Iris pigment epithelial cell (primary cell): ENCODE data around the gene UBE2L3.

Experiments used
- DNase-seq: peaks from one replicate; pipeline ENCODE4 v3.0.0-alpha.2; 2011; ENCODE audit warnings: low read depth

Gene UBE2L3

DNA sequence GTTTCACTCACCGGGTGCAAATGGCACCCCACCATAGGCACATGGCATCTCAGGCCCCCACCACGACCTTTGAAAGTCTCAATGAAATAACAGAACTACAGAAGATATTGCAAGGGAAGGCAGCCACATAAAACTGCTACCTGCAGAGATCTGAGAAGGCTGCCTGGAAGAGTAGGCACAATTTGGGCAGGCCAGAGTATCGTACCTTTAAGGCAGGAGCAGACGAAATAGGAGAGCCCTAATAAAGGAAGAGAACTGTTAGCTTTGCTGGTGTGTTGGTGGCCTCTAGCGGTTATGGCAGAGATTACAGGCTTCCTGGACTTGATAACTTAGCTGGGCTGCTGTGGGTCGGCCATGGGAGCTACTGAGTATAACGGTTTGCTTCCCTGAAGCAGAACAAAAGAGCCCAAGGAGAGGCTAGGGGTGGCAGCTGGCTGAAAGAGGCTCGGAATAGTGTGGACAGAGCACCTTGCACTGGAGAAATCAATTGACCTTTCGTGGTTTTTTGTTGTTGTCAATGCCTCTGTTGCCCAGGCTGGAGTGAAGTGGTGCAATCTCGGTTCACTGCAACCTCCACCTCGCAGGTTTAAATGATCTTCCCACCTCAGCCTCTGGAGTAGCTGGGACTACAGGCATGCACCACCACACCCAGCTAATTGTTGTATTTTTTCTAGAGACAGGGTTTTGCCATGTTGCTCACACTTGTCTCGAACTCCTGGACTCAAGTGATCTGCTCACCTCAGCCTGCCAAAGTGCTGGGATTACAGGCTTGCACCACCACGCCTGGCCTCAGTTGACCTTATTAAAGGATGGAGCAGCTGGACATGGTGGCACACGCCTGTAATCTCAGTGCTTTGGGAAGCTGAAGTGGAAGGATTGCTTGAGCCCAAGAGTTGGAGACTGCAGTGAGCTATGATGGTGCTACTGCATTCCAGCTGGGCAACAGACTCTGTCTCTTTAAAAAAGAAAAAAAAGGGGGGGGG lies 79.4 kb downstream of the UBE2L3 start:
- DNase-seq = peak; percentile 63

DNA sequence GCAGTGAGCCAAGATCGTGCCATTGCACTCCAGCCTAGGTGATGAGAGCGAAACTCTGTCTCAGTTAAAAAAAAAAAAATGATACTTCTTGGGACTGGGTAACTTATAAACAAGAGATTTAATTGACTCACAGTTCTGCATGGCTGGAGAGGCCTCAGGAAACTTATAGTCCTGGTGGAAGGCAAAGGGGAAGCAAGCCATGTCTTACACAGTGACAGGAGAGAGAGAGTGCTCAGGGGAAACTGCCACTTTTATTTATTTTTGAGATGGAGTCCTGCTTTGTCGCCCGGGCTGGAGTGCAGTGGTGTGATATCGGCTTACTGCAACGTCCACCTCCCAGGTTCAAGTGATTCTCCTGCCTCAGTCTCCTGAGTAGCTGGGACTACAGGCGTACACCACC lies 82.8 kb downstream of the UBE2L3 start:
- DNase-seq = no peak

DNA sequence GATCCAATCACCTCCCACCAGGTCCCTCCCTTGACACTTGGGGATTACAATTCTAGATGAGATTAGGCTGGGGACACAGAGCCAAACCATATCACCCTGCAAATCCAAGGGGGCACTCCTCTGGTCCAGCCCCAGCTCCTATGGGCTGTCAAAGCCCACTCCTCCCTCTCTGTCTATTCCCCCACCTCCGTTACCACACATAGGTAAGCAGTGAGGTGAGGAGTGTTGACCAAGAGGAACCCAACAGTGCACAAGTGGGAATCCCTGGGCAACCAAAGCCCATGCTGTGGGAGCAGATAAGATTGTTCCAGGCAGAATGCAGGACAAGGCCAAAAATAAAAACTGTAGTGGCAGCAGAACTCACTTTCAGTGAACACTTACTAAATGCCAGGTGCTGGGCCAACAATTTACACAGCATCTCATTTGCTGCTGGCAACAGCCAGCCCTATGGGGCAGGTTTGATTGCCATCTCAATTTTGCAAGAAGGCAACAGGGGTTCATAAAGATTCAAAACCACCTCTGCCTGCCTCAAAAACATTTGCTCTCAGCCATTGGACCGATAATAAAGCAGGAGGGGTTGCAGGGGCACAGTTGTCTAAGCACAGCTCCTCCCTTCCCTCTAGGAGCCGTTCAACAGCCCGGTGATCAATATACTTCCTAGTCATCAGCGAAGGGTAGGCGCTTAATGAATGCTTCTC lies 83.5 kb downstream of the UBE2L3 start:
- no peak for DNase-seq

DNA sequence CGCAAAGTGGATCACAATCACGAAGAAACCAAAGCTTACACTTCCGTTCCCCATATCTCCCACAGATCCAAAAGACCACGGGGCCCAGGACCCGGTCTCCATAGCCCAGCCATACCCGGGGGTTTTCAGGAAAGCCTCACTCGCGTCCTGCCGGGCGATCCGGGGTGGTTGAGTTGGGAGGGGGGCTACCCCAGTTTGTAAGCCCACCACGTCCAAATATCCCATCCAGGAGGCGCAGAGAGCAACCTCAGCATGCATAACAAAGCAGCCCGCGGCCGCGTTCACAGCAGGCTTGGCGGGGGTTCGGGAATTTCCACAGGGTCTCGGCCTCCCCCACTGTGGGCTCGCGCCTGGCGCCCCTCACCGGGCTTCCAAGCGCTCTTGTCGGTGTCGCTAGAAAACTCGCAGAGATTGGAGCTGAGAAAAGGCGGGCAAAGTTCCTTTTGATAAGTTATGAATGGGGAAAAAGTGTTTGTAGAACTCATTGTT lies 84.1 kb downstream of the UBE2L3 start:
- DNase-seq = no peak

DNA sequence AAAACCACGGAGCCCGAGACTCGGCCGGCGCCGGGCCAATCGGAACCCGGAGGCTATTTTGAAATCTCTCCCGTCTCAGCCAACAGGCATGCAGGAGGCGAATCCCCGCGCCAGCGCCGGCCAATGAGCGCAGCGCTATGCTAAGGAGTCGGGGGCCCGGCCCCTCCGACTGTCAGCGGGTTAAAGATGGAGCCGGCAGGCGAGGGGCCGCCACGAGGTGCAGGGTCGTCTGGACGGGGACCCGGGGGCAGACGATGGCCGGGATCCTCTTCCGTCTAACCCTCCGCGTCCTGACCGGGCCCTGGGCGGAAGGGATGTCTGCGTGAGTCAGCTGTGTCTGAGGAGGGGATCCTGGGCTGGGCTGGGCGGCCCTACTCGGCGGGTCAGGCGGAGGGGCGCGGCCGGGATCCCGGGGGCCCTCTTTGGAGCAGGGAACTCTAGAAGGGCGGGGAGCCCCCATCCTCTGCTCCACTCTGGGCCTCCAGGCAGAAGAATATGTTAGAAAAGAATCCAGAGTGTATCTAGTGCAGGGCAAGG lies 84.6 kb downstream of the UBE2L3 start:
- peak; percentile 89 for DNase-seq

DNA sequence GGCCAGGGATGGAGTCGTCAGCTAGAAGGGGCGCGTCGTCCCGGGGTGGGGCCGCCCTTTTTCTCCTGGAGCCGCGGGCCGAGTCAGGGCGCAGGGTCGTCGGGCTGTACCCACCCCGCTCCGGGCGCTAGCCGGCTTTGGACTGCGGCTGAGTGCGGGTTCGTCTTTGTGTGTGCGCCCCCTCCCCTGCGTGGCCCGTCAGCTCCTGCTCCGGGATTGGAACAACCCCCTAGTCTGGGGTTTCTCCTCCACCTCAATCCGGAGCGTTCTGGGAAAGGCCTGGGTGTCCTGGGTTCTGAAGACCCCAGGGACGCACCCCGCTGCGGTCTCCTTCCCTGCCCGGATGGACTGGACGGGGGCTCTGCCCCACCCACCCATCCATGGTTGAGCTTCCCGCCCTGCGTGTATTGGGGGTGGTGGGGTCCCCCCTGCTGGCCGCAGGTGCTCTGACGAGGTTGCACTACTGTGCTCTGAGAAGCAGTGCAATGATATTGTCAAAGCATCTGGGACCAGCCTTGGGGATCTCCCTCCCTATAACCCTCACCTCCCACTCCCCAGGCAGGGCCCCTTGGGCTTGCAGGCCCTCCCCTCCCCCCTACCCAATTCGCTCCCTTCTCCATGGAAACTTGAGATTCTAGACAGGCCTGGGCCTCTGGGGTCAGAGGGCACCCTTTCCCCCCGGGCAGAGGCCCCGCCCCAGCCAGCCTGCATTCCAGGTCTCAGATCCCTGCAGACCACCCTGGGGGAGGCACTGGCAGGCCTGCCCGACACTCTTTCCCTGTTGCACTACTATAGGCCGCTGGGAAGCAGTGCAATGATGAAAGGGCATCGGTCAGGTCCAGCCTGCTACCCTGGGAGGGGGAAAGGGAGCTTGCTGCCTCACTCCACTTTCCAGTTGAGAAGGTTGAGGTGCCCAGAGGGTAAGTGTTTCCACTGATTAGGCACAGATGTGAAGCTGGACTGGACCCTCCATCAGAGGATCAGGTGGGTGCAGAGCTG lies 85.3 kb downstream of the UBE2L3 start:
- no peak for DNase-seq

DNA sequence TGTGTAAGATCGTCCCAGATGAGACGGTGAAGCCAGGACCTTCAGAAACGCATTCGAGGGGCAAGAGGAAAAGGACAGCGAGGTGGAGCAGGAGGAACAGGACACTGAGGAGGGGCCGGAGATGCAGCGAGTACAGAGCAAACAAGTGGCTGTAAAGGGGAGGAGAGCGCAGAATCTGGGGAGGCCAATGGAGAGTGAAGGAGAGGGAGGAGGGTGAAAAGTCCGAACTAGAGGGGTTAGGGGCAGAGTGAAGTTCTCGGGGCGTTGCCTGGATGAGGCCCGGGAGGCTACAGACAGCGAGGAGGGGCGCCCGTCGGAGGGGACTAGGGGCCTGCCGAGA lies 89.5 kb downstream of the UBE2L3 start:
- DNase-seq = no peak

DNA sequence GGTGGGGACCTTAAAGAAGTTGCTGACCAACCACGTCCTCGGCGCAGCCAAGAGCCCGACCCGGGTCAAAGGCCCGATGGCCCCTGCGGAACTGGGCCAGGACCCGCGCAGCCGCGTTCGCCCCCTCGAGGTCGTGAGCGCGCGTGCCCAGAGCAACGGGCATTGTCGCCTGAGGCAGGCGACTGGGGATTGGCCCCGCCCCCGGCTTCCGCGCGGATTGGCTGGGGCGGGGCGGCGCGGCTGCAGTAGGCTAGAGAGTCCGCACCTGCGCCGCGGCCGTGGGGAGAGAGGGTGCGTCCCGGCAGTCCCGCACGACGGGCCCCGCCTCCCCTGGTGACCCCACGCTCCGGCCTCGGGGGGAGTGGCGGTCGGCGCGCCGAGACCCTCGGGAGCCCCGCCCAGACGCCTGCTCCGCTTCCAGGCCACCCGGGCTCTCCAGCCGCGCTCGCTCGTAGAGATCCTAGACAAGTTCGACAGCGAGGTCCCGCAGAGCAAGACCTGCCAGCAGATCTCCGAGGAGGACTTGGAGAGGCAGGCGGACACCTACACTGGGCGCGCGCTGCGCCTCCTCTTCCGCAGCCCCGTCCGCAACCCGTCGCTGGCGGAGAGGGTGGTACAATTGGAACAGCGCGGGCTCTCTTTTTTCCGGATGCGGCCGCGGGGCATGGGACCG lies 90.0 kb downstream of the UBE2L3 start:
- peak; percentile 32 for DNase-seq

DNA sequence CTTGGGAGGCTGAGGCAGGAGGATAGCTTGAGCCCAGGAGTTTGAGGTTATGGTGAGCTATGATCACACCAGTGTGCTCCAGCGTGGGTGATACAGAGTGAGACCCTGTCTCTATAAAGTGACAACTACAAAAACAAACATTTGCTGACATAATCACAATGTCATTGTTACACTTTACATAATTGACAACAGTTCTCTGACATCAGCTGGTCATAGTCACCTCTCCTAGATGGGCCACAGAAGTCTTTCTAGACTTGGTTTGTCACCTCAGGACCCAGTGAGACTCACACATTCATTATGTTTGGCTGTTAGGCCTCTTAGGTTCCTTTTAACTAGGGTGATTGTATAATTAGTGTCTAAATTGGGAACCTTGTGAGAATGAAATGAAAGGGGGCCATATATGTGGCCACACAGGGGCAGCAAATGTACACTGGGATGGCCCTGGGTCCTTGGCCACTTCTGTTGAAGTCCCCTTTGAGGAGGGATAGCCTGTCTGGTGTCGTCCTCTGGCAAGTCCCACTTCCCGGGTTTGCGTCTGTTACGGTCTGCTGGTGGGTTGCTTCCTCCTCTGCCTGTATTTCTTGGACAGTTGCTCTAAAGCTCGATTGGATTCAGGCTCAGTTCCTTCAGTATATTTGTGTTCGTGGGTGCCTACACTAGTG lies 92.5 kb downstream of the UBE2L3 start:
- DNase-seq = no peak

DNA sequence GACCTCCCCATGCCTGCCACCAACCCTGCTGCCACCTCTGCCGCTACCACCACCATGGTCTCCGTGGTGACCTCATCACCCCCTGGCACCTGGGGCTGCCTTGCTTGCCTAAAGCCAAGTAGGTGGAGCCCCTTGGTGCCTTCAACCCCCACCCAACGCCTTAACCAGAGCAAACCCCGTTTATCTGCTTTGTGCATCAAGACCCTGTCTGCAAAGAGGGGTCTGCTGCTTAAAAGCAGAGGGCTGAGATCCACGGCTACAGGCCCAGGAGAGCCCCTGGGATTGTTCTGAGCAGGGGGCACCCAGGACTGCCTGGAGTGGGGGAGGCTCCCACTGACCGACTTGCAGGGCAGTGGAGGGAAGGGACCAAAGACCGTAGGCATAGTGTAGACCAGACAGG lies 93.4 kb downstream of the UBE2L3 start:
- no peak for DNase-seq

DNA sequence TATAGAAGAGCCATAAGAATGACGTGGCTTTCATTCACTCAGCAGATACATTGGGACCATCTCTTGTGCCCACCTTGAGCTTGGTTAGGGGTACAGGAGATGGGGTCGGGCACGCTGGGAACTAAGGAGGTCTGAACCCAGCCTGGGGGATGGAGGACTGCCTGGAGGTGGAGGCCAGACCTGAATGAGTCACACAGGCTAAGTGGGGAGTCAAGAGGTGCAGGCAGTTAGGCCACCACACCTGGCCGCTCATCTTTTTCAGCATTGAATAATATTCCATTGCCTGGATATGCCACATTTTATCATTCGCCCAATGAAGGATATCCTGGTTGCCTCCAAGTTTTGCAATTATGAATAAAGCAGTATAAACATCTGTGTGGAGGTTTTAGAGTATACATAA lies 94.5 kb downstream of the UBE2L3 start:
- DNase-seq = no peak

DNA sequence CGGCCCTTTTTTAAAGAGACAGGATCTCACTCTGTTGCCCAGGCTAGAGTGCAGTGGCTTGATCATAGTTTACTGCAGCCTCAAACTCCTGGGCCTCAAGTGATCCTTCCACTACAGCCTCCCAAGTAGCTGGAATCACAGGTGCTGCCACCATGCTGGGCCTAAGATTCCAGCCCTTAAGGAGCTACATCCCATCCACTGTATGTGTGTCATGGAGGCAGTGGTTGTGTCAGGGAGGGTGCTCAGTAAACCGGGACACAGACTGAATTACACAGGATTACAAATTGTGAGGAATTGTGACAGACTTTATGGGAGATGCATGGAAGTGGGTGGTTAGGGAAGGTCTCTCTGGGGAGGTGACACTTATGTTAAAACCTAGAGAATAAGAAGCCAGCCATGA lies 96.2 kb downstream of the UBE2L3 start:
- no peak for DNase-seq

DNA sequence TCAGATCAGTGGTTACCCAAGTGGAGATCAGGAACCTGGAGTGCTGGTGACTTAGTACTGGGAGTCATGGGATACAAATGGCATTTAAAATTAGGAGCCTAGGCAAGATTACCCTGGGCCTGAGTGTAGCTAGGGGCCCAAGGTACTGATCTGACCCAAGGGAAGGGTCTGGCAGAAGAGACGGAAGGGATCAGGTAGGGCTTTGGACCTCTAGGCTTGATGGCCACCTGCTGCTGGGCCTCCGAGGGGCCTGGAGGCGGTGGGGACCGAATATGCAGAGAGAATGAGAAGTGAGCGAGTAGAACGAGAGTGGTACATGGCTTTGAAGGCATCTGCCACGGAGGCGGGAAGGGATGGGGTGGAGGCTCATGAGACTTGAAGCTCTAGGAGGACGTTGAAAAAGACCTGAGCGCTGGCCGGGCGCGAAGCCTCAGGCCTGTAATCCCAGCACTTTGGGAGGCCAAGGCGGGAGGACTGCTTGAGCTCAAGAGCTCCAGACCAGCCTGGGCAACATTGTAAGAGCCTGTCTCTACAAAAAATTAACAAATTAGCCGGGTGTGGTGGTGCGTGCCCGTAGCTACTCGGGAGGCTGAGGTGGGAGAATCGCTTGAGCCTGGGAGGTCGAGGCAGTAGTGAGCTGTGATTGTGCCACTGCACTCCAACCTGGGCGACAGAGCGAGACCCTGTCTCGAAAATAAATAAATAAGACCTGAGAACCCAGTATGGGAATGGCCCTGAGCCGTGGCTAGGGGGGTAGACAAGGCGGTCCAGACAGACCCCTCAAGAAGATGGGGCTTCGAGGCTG lies 97.7 kb downstream of the UBE2L3 start:
- DNase-seq = no peak

DNA sequence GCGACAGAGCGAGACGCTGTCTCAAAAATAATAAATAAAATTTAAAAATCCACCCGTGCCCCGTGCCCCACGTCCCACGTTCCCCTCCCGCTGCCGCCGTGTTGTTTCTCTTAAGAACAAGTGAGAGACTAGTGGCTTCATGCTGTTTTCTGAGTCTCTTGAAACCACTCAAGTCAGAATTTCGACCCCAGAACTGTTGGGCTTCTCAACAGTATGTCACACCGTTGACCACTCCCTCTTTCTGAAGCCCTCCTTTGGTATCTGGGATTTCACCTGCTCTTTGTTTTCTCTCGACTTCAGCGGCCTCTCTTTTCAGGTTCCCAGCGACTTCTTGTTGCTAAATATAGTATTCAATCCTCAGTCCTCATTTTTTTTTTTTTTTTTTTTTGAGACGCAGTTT lies 99.3 kb downstream of the UBE2L3 start:
- no peak for DNase-seq

DNA sequence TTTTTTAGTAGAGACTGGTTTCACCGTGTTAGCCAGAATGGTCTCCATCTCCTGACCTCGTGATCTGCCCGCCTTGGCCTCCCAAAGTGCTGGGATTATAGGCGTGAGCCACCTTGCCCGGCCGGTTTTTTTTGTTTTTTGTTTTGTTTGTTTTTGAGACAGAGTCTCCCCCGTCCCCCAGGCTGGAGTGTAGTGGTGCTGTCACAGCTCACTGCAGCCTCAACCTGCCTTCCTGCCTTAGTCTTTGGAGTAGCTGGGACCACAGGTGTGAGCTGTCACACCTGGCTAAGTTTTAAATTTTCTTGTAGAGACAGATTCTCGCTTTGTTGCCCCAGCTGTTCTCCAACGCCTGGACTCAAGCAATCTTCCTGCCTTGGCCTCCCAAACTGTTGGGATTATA lies 101.5 kb downstream of the UBE2L3 start:
- DNase-seq = no peak

DNA sequence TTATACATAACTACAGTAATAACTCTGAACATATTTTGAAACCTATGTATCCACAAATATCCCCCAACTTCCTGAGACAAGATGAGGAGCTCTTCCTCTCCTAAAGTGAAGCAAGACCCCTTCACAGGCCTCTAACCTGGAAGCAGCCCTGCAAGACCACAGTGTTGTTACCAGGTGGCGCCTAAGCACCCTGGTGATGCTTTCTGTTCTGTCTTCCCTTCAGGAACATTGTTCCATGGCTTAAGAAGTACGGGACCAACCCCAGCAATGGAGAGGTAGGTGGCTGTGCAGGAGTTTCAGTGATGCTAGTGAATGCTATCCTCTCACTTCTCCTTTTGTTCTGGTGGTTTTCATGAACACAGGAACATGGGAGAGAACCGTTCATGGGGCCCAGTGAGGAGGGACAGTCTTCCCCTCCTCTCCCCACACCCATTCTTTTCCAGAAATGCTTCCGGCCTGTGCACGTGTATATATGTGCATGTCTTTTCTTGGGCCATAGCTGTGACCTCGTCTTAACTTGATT lies 104.7 kb downstream of the UBE2L3 start:
- no peak for DNase-seq
